ENCODE data around the gene DSTYK.

The DSTYK gene

DNA sequence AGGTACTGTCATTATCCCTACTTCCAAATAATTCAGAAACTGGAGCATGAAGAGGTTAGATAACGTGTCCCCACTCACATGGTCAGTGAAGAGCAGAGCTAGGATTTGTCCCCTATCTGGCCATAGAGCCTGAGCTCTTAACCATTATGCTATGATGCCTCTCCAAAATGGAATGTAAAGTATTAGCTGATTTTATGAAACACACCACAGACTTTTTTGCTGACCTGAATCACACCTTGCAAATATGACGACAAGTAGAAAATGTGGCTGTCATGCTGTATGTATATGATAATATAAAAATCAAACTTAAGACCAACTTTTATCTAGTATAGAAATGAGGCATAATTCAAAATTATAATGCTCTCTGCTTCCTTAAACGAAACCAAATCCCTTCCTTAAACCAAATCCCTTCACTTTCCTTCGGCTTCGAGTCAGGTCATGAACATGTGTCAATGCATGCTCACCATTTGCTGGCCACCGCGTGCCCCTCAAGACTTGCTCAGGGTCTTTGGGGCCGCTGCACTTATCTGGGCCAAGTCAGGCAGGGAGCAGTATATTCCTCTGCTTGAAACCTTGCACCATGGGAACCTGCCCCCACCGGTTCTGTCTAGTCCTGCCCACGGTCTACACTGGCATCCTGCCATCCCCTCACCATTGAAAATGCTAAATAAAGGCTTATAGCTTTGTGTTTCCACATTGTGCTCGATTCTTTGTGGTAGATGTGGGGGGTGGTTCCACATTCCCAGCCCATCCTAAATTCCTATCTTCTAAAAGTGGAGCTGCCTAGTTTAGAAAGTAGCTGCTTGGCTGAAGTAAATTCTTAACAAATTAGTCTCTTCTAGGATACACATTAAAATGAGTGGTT lies 14.6 kb upstream of the DSTYK start:
- DNase-seq (ENCODE audit: low read depth in 1 of 2, low spot score in 1 of 2), result no peak

DNA sequence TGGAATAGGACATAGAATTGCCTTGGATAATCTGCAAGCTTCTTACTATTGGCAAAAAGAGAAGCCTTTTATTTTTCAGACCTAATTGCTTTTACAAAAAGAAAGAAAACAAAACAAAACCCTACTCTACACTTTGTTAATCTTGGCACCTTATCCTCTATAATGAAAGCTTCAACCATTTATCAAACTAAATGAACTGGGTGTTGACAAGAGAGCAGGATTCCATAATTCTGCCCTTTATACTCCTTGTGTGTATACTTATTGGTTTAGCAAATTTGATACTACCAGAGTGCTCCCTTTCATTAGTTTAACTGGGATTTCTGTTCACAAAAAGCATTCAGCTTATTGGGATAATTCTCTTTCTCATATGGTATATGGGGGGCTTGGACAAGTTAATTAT lies 13.2 kb upstream of the DSTYK start:
- DNase-seq (ENCODE audit: low read depth in 1 of 2, low spot score in 1 of 2), result no peak

DNA sequence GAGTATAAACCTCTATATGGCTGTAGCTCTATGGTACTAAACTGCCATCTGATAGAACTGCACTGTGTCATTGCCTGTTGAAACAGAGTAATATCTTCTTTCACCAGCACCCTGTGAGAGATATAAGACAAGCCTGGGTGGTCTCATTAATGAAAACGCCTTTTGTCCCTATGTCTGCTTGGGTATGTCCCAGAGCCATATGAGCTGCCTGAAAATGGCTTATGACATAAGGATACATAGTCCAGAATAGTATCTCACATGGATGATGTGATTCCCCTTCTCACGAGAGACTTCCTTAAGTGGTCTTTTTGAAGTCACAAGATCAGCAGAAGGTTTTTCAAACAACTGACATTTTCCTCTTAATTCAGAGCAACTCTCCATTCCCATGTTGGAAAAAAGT lies 8.9 kb upstream of the DSTYK start:
- DNase-seq (ENCODE audit: low read depth in 1 of 2, low spot score in 1 of 2), result no peak

- no peak for DNase-seq (ENCODE audit: low read depth in 1 of 2, low spot score in 1 of 2)
Observed at GRCh38 chr1:205217418-205217817, 5.9 kb upstream of the DSTYK start.

- DNase-seq (ENCODE audit: low read depth in 1 of 2, low spot score in 1 of 2), result no peak
Observed at GRCh38 chr1:205216588-205216987, 5.1 kb upstream of the DSTYK start.

DNA sequence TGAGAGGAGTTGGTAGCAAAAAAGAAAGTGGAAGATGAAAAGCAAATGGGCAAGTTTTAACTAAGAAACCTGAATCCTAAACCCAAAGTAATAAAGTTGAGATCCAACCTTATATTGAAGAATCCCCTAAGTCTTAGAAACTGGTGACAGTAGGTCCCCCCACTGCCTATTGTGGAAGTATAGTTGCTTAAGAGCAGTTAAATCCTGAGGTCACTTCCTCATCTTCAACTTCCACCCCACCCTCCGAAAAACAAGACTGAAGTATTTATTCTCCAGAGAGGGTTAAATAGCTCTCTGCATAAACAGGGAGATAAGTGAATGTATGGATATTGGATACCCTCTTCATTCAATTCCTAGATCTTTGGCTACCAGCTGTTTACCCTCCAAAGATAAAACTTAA lies 3.3 kb upstream of the DSTYK start:
- no peak for DNase-seq (ENCODE audit: low read depth in 1 of 2, low spot score in 1 of 2)

DNA sequence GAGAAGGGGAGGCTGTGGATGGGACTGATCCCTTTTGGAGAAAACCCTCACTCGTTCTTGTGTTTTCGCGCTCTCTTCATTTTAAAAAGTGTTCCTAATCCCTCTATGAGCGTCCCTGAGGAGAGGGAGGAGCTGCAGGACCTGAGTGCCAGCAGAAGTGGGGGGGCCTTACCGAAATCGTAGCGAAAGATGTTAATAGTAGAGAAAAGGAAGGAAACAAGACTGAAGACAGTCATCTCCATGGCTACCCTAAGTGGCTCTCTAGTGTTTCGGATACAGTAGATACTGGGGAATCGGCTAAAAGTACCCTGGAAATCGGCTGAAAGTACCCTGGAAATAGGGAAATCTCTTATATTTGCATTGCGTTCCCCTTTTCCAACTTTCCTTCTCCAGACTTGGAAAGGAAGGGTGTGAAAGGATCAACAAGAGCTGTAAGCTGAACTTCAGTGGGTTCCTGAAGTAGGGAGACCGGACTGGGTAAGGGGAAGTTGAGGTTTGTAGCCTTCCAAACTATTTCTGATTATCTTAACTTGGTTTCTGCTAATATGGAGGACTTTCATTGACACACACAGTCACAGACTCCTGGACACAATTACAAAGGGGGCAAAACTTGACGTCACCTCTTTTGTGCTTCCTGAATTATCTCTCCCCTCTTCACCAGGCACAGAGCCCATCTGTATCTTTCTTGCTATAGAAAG lies 486 bp upstream of the DSTYK start:
- DNase-seq (ENCODE audit: low read depth in 1 of 2, low spot score in 1 of 2), result no peak

DNA sequence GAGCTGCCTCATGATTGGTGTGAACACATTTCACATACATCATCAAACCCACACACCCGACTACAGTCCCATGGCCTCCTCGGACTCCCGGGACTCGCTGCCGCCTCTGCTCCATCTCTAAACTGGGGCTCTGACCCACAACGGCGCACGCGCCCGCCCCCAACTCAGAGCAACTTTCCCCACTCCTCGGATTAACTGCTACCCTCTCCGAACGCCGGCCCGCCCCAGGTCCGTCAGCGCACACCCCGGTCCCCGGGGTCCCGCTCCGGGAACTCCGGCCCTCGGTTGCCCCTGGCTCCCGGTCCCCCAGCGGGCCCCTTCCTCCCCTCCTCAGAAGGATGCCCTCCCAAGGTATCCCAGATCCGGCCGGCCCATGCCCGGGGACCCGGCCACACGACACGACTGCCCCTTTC lies 740 bp downstream of the DSTYK start:
- DNase-seq (ENCODE audit: low read depth in 1 of 2, low spot score in 1 of 2), result peak in 1 of 2 donors; percentile 12

GRCh38 chr1:205208811-205209210 lies 2.7 kb downstream of the DSTYK start:
- no peak for DNase-seq (ENCODE audit: low read depth in 1 of 2, low spot score in 1 of 2)

DNA sequence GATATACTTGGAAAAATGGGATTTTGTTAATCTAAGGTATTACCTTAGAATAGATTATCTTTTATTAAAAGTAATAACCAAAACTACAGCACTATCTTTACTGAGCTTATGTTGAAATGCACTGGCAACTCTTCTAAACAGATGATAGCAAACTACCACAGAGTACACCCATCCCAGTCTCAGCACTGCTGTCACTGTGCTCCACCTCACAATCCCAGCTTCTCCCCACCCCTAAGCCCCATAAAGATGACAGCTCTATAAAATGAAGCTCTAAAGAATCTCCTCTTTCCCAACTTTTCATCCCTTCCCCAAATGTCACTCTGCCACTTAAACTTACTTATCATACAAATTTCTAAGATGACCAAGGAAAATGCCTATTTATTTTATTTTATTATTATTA lies 6.4 kb downstream of the DSTYK start:
- no peak for DNase-seq (ENCODE audit: low read depth in 1 of 2, low spot score in 1 of 2)

GRCh38 chr1:205204552-205204951 lies 7.0 kb downstream of the DSTYK start:
- DNase-seq (ENCODE audit: low read depth in 1 of 2, low spot score in 1 of 2), result no peak

DNA sequence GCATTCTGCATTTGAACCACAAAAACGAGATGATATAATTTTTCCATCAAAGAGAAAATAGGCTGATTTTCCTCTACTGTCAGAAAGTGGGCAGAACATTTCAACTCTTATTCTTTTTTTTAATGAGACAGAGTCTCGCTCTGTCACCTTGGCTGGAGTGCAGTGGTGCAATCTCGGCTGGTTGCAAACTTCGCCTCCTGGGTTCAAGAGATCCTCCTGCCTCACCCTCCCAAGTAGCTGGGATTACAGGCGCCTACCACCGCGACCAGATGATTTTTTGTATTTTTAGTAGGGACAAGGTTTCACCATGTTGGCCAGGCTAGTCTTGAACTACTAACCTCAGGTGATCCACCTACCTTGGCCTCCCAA lies 11.6 kb downstream of the DSTYK start:
- no peak for DNase-seq (ENCODE audit: low read depth in 1 of 2, low spot score in 1 of 2)

DNA sequence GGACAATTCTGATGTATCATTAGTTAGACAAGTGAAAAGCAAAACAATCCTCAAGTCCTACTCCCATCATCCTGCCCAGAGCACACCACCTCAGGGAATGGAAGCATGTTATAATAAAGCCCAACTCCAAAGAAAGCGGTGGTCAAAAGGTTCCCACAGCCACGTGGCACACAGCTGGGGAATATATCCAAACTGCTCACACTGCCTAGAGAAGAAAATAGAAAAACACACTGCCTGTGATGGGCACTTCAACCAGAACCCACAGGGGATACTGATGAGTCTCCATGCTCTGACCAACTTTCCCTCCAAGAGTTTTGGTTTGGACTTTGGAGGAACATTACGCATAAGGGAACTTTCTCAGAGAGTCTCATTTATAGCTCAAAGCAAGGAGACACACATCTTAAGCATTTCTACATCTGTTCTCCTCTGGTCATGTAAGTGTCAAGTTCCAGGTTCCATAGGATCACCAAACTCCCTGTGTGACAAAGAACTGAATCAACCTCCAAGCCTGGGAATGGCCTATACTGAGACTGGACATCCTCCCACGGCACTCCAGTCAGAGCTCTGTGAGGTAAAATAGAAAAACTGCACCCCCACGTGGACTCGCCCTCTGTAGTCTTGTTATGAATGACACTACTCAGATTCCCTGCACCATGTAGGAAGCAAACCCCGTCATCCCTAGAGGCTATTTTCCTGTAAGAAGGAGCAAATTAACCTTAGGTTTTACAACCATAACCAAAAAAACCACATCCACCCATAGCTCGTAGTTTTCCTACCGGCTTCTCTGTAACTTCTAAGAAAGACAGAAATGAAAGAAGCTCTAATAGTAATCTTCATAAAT lies 12.2 kb downstream of the DSTYK start:
- DNase-seq (ENCODE audit: low read depth in 1 of 2, low spot score in 1 of 2), result no peak

DNA sequence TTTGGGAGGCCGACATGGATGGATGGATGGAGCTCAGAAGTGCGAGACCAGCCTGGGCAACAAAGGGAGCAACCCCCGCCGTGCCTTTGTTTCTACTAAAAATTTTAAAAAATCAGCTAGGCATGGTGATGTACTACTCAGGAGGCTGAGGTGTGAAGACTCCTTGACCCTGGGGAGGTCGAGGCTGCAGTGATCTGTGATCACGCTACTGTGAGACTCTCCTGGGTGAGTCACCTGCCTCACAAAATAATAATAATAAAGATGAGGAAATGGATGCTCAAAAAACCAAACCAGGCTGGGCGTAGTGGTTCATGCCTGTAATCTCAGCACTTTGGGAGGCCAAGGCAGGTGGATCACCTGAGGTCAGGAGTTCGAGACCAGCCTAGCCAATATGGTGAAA lies 19.2 kb downstream of the DSTYK start:
- no peak for DNase-seq (ENCODE audit: low read depth in 1 of 2, low spot score in 1 of 2)

GRCh38 chr1:205191622-205192021 lies 19.9 kb downstream of the DSTYK start:
- no peak for DNase-seq (ENCODE audit: low read depth in 1 of 2, low spot score in 1 of 2)

DNA sequence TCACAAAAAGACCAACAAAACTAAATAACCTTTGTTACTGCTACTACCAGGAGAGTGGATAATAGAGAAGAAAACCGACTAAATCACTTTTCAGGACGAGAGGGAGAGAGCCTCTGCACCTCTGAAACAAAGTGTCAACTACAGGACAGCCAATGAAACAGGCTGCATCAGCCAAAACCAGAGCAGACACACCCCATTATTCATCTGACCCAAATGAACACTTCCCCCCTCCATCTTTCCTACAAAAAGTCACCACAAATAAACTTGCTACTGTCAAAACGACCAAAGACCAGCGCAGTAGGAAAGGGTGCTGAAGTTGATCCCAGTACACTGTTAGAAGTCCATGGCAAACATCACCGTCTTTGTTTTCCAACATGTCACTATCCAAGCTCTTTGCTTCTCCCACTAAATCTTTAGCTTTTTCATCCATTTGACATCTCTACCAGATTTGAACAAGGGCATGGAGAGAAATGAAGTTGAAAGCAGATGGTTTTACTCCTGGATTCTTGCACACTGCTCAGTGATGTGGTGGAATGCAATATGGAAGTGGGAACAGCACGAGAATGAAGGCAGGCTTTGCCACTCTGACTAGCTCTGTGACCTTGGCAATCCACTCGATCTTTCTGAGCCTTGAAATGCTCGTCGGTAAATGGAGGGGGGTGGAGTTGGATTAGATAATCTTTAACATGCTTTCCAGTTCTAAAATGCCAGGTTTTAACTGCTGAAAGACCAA lies 20.5 kb downstream of the DSTYK start:
- DNase-seq (ENCODE audit: low read depth in 1 of 2, low spot score in 1 of 2), result no peak

DNA sequence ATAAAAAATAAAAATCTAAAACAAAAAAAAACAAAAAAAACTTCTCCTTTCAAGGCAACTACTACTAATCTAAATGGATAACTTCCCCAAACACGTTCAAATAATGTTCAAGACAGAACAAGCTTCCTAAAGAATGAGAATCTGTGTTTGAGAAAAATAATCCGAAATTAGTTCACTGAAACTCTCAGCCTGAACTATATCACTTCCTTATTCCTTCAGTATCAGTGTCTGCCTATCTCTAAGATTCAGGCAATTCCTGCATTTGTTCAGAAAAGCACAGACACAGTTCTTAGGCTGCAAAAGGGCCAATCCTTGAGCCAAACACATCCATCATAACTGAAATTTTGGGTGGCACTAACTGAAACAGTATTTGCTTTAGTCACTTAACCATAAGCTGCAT lies 22.4 kb downstream of the DSTYK start:
- no peak for DNase-seq (ENCODE audit: low read depth in 1 of 2, low spot score in 1 of 2)

DNA sequence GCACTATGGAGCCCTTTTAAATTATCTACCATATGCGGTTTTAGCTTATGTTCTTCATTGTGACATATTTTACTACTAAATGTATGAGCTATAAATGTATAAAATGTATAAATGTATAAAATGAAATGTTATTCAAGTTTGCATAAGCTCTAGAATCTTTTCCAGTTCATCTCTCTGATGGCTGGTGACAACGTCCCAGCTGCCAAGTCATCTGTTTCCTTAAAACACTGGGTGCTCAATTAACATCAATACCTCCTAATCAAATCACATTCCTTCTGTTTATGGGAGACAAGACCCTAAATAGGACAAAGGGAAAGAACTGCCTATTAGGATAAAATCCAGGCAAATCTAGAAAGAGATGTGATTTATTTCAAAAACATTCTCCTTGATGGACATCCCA lies 22.9 kb downstream of the DSTYK start:
- no peak for DNase-seq (ENCODE audit: low read depth in 1 of 2, low spot score in 1 of 2)

DNA sequence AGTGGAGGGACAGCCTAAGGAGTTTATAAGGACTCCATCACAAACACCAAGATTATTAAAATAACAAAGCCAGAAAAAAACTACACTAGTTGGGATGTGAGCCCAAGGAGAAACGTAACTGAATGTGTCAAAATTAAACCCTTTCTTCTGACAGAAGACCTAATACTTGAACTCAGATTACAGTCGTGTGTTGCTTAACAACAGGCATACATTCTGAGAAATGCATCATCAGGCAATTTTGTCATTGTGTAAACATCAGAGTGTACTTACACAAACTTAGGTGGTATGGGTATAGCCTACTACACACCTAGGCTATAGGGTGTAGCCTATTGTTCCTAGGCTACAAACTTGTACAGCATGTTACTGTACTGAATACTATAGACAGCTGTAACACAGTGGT lies 23.4 kb downstream of the DSTYK start:
- no peak for DNase-seq (ENCODE audit: low read depth in 1 of 2, low spot score in 1 of 2)

DNA sequence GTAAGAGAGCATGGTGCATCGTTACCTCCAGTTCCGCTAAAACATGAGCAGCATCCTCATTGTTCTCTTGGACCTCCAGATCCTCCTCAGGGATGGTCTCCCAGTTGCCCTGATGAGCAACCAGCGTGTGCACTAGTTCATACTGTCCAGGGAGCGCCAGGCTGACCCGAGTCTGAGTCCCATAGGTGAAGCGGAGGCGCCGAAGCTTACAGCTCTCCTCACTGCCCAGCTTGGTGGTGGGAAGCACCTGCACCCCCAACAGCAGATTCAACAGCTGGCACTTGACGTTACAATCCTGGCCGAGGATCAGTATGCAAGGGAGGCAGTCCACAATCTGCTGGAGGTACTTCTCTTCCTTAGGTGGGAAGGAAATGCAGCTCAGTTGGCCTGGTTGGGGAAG lies 24.1 kb downstream of the DSTYK start:
- DNase-seq (ENCODE audit: low read depth in 1 of 2, low spot score in 1 of 2), result no peak

GRCh38 chr1:205186191-205186590 lies 25.3 kb downstream of the DSTYK start:
- no peak for DNase-seq (ENCODE audit: low read depth in 1 of 2, low spot score in 1 of 2)
